Measurements from ENCODE around the gene TNNI3. TPM values are rescaled to one million over a fixed set of nuclear protein-coding genes. Genes with fewer than 3 reads are reported as not detected.

TNNI3 gene
- total RNA-seq, 1 donor from 2014 or later, result not detected

- no peak for TF ChIP-seq CTCF (IDR thresholded peaks at IDR 0.05)
- H3K36me3 ChIP-seq, result no peaks in the 10 kb centered on the region
- peaks cover 21% of the 10 kb centered on the region for H3K27me3 ChIP-seq
- peaks cover 0 to 3% of the 10 kb centered on the region in 2 donors for H3K4me1 ChIP-seq
- H3K4me3 ChIP-seq, result no peak overlapping the region
- H3K27ac ChIP-seq, result no peak overlapping the region
- H3K9me3 ChIP-seq, result no peaks in the 10 kb centered on the region
- no peak for DNase-seq (ENCODE audit: low spot score in 2 of 2)
- intact Hi-C loops (cut with DNase I), result no loop called here
Observed at GRCh38 chr19:55181740-55182139, 24.2 kb upstream of the TNNI3 start.

- intact Hi-C loops (cut with DNase I), result no loop called here
- peak within 1 kb of the TSS; percentile 7 to 45 for H3K4me3 ChIP-seq
- no peaks in the 10 kb centered on the region for H3K9me3 ChIP-seq
- TF ChIP-seq CTCF (IDR thresholded peaks at IDR 0.05), result no peak
- no peaks in the 10 kb centered on the region for H3K36me3 ChIP-seq
- peaks cover 0 to 3% of the 10 kb centered on the region in 2 donors for H3K4me1 ChIP-seq
- H3K27me3 ChIP-seq, result peaks cover 31% of the 10 kb centered on the region
- no peak for DNase-seq (ENCODE audit: low spot score in 2 of 2)
- no peak within 1 kb of the TSS for H3K27ac ChIP-seq
Observed at GRCh38 chr19:55179606-55180484, 22.3 kb upstream of the TNNI3 start, which contains the start of gene SYT5. SYT5 (minus strand) TSS chr19:55180289; CDS start chr19:55179041, 1,248 bp downstream.

- intact Hi-C loops (cut with DNase I), result no loop called here
- Histone ChIP-seq H3K36me3 (no peaks in the 10 kb centered on the region), H3K4me1 (peaks cover 0 to 3% of the 10 kb centered on the region in 2 donors), H3K9me3 (no peaks in the 10 kb centered on the region), H3K27ac (no peak overlapping the region), H3K27me3 (peaks cover 40% of the 10 kb centered on the region), H3K4me3 (peak overlapping the region; percentile 7 to 45)
- no peak for TF ChIP-seq CTCF (IDR thresholded peaks at IDR 0.05)
- DNase-seq (ENCODE audit: low spot score in 2 of 2), result peak in 1 of 2 donors; percentile 75
Observed at GRCh38 chr19:55178781-55179599, 21.5 kb upstream of the TNNI3 start.

GRCh38 chr19:55176076-55176475 lies 18.5 kb upstream of the TNNI3 start:
- no peak for TF ChIP-seq CTCF (IDR thresholded peaks at IDR 0.05)
- DNase-seq (ENCODE audit: low spot score in 2 of 2), result no peak
- no peaks in the 10 kb centered on the region for H3K36me3 ChIP-seq
- peaks cover 45% of the 10 kb centered on the region for H3K27me3 ChIP-seq
- H3K9me3 ChIP-seq, result no peaks in the 10 kb centered on the region
- intact Hi-C loops (cut with DNase I), result no loop called here
- H3K4me1 ChIP-seq, result peaks cover 3 to 6% of the 10 kb centered on the region in 2 donors
- no peak overlapping the region for H3K27ac ChIP-seq
- H3K4me3 ChIP-seq, result no peak overlapping the region

GRCh38 chr19:55175117-55175867 lies 17.8 kb upstream of the TNNI3 start:
- H3K4me3 ChIP-seq, result no peak overlapping the region
- H3K27me3 ChIP-seq, result peaks cover 38% of the 10 kb centered on the region
- H3K27ac ChIP-seq, result no peak overlapping the region
- H3K36me3 ChIP-seq, result no peaks in the 10 kb centered on the region
- TF ChIP-seq CTCF (IDR thresholded peaks at IDR 0.05), result no peak
- H3K4me1 ChIP-seq, result peaks cover 3 to 6% of the 10 kb centered on the region in 2 donors
- no peaks in the 10 kb centered on the region for H3K9me3 ChIP-seq
- no peak for DNase-seq (ENCODE audit: low spot score in 2 of 2)
- intact Hi-C loops (cut with DNase I), result no loop called here
